GM18517 (cell line): Measurements from ENCODE around the gene RAB44.

Experiments
- ATAC-seq: cut with Tn5 transposase; IDR thresholded peaks from one replicate; pipeline ENCODE4 v1.9.1; 2021; ENCODE audit warnings: mild to moderate bottlenecking, moderate library complexity; ENCODE audit not compliant: unreplicated experiment

Gene RAB44

GRCh38 chr6:36728289-36729160 lies 30.9 kb downstream of the RAB44 start:
- ATAC-seq = no peak

- ATAC-seq = no peak
Observed at GRCh38 chr6:36729161-36729524, 31.5 kb downstream of the RAB44 start.

- no peak for ATAC-seq
Observed at GRCh38 chr6:36730424-36731380, 33.1 kb downstream of the RAB44 start.

- ATAC-seq = no peak
Observed at GRCh38 chr6:36731622-36732310, 34.1 kb downstream of the RAB44 start.

- no peak for ATAC-seq
Observed at GRCh38 chr6:36733300-36733699, 35.7 kb downstream of the RAB44 start.

- no peak for ATAC-seq
Observed at GRCh38 chr6:36734486-36735060, 36.9 kb downstream of the RAB44 start.

GRCh38 chr6:36735110-36736071 lies 37.8 kb downstream of the RAB44 start:
- no peak for ATAC-seq

- no peak for ATAC-seq
Observed at GRCh38 chr6:36737043-36737785, 39.6 kb downstream of the RAB44 start.

- no peak for ATAC-seq
Observed at GRCh38 chr6:36738108-36738507, 40.5 kb downstream of the RAB44 start.

GRCh38 chr6:36739947-36740817 lies 42.6 kb downstream of the RAB44 start:
- ATAC-seq = no peak

GRCh38 chr6:36740818-36741179 lies 43.2 kb downstream of the RAB44 start:
- ATAC-seq = no peak

- no peak for ATAC-seq
Observed at GRCh38 chr6:36742146-36742545, 44.5 kb downstream of the RAB44 start.

- no peak for ATAC-seq
Observed at GRCh38 chr6:36743032-36743431, 45.4 kb downstream of the RAB44 start.

GRCh38 chr6:36743538-36744303 lies 46.1 kb downstream of the RAB44 start:
- no peak for ATAC-seq

GRCh38 chr6:36744304-36744673 lies 46.7 kb downstream of the RAB44 start:
- ATAC-seq = no peak

GRCh38 chr6:36745283-36745682 lies 47.7 kb downstream of the RAB44 start:
- ATAC-seq = no peak

GRCh38 chr6:36745836-36746235 lies 48.2 kb downstream of the RAB44 start:
- ATAC-seq = no peak
